GM23248 (cell line): ENCODE data around the gene EHD4. TPM values are rescaled to one million over a fixed set of nuclear protein-coding genes. Genes with fewer than 3 reads are reported as not detected.

ENCODE experiments used
- DNase-seq: peaks from one replicate; pipeline ENCODE4 v3.0.0-alpha.2; 2015
- H2AFZ ChIP-seq: fragments of 200-600 bp; sonication (generic); 2 replicates; pipeline ENCODE4 v1.6.1; 2016; ENCODE audit warnings: antibody characterized with exemption
- H3F3A ChIP-seq: fragments of 200-600 bp; sonication (generic); 2 replicates; pipeline ENCODE4 v1.6.1; 2016; ENCODE audit warnings: mild to moderate bottlenecking, antibody characterized with exemption, mixed run types; ENCODE audit not compliant: insufficient read depth
- H3K27ac ChIP-seq: fragments of 200-600 bp; sonication (generic); 2 replicates; pipeline ENCODE4 v1.5.1; 2016; ENCODE audit warnings: mild to moderate bottlenecking
- H3K27me3 ChIP-seq: fragments of 200-600 bp; sonication (generic); replicated peaks from 2 replicates; pipeline ENCODE4 v1.6.1; 2016; ENCODE audit warnings: mild to moderate bottlenecking; ENCODE audit not compliant: insufficient read depth
- H3K36me3 ChIP-seq: fragments of 200-600 bp; sonication (generic); 2 replicates; pipeline ENCODE4 v1.6.1; 2016; ENCODE audit warnings: low read depth, mild to moderate bottlenecking
- H3K4me1 ChIP-seq: fragments of 200-600 bp; sonication (generic); 2 replicates; pipeline ENCODE4 v1.6.1; 2016; ENCODE audit warnings: mild to moderate bottlenecking; ENCODE audit not compliant: insufficient read depth
- H3K4me2 ChIP-seq: fragments of 200-600 bp; sonication (generic); one replicate; pipeline ENCODE4 v1.6.1; 2016; ENCODE audit warnings: mild to moderate bottlenecking; ENCODE audit not compliant: unreplicated experiment
- H3K4me3 ChIP-seq: fragments of 200-600 bp; sonication (generic); 2 replicates; pipeline ENCODE4 v1.5.1; 2016; ENCODE audit warnings: mild to moderate bottlenecking
- H3K79me2 ChIP-seq: fragments of 200-600 bp; sonication (generic); 2 replicates; pipeline ENCODE4 v1.6.1; 2016; ENCODE audit warnings: mild to moderate bottlenecking; ENCODE audit not compliant: insufficient read depth
- H3K9ac ChIP-seq: fragments of 200-600 bp; sonication (generic); 2 replicates; pipeline ENCODE4 v1.6.1; 2016; ENCODE audit warnings: mild to moderate bottlenecking
- H3K9me2 ChIP-seq: fragments of 200-600 bp; sonication (generic); 2 replicates; pipeline ENCODE4 v1.6.1; 2016; ENCODE audit warnings: mixed run types, mild to moderate bottlenecking, moderate library complexity; ENCODE audit not compliant: insufficient read depth
- H3K9me3 ChIP-seq: fragments of 200-600 bp; sonication (generic); one replicate; pipeline ENCODE4 v1.6.1; 2017; ENCODE audit warnings: low read depth
- H4K20me1 ChIP-seq: fragments of 200-600 bp; sonication (generic); 2 replicates; pipeline ENCODE4 v1.6.0; 2016; ENCODE audit not compliant: insufficient read depth
- EZH2 ChIP-seq: fragments of 200-600 bp; sonication (generic); IDR thresholded peaks from 2 replicates; pipeline ENCODE4 v1.6.1; 2018; ENCODE audit warnings: antibody characterized with exemption, mild to moderate bottlenecking; ENCODE audit not compliant: insufficient read depth, poor library complexity, severe bottlenecking
- EZH2phosphoT487 ChIP-seq: fragments of 200-600 bp; sonication (generic); IDR thresholded peaks from 2 replicates; pipeline ENCODE4 v1.6.1; 2018; ENCODE audit warnings: antibody characterized with exemption, moderate library complexity, mild to moderate bottlenecking, low read depth; ENCODE audit not compliant: insufficient read depth
- WGBS, 2 experiments: methylation state at CpG; one replicate each; pipeline ENCODE4 v1.1.6; 2015 to 2017; ENCODE audit warnings: low lambda C conversion rate in 2 of 2, low coverage in 1 of 2; ENCODE audit errors: missing lambda C conversion rate in 2 of 2; 5-methylcytosine and 5-hydroxymethylcytosine counted together
- in situ Hi-C: fragments of 300-500 bp; cut with MboI; formaldehyde crosslinking; loops from 2 replicates; pipeline ENCODE4 v1.15.0; 2020
- polyA plus RNA-seq: library from polyadenylated mRNA; unstranded; fragments of >200 nt; fragmentation: Nextera tagmentation; extraction: Ambion mirVana; gene quantifications from 2 replicates; pipeline ENCODE4 v1.2.1, GENCODE V29; 2016
- total RNA-seq: library from RNA; depleted of rRNA; stranded (reverse); fragments of >200 nt; shearing (Covaris generic); gene quantifications from 2 replicates; pipeline ENCODE4 v1.2.3, GENCODE V29; 2014

The EHD4 gene
- total and polyA plus RNA-seq, 2 experiments from 2014 or later, result 17.7 to 18.7 TPM

DNA sequence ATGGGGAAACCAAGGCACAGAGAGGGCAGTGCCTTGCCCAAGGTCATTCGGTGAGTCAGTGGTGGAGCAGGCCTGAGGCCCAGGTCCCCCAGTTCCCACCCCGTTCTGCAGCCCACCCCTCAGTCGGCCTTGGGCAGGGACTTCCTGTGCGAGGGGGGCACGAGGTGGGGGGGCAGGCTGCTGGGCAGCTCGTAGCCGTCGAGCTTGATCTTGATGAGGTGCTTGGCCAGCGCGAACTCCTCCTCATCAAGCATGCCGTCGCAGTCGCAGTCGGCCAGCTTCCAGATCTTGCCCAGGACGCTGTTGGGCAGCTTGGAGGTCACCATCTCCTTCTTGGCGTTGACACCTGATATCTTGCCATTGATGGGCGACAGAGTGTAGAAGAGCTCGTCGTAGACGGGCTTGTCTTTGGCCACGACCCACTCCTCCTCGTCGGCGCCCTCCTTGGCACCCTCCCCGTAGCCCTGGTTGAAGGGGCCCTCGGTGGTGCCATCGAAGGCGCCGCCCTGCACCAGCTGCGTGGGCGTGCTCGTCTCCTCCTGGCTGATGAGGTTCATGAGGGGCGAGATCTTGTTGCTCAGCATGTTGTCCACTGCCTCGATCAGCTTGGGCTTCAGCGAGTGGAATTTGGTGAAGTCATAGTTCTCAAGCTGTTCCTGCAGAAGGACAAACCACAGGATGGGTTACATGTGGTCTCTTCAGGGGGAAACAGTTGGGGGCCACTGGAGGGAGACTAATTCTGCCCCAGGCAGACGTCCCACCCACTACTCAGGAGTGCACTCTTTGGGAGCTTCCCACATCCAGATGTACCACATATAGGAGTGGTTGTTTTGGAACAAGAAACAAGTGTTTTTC lies 71.6 kb downstream of the EHD4 start:
- Histone ChIP-seq H3K4me2 (no peak overlapping the region), H3K79me2 (no peaks in the 10 kb centered on the region), H3K27me3 (no peaks in the 10 kb centered on the region), H3K4me3 (no peak overlapping the region), H2AFZ (no peak overlapping the region), H3F3A (peaks cover 3% of the 10 kb centered on the region; the same call in 1 of the 2 replicates), H3K36me3 (no peaks in the 10 kb centered on the region), H3K27ac (no peak overlapping the region), H3K4me1 (no peaks in the 10 kb centered on the region), H3K9me2 (no peaks in the 10 kb centered on the region), H3K9ac (no peak overlapping the region), H4K20me1 (no peaks in the 10 kb centered on the region), H3K9me3 (no peaks in the 10 kb centered on the region)
- TF ChIP-seq EZH2phosphoT487 (no peak), EZH2 (no peak)
- 90 to 91% methylated on average over 36 of the region's 36 CpGs for WGBS, 2 experiments
- no peak for DNase-seq
- in situ Hi-C loops, result no loop called here

DNA sequence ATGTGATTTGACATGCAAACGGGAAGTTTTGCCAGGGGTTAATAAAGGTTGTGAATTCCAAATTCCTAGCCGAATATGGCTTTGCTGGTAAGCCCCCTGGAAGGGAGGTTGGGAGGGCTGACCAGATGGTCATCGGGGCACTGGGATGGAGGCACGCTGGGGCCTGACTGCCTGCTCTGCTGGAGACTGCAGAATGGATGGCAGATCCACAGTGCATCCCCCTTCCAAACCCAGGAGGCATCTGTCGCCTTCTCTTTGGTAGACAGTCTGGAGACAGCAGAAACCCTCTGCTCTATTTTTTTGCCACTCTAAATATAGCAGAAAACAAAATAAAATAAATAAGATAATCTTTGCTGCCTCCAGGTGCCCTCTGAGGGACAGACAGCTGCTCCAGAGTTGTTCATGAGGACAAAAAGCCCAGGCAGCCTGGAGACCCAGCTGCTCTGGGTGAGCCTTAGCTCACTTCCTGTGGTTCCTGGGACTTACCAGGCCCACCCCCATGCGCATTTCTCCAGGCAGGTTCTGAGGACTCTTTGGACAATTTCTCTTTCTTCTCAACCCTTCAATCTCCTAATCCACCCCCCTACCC lies 72.4 kb downstream of the EHD4 start:
- peaks cover 3% of the 10 kb centered on the region for H3F3A ChIP-seq
- in situ Hi-C loops, result no loop called here
- H3K27me3 ChIP-seq, result no peaks in the 10 kb centered on the region
- WGBS, 2 experiments, result 65 to 70% methylated on average over 6 of the region's 6 CpGs
- no peak overlapping the region for H3K4me3 ChIP-seq
- H3K27ac ChIP-seq, result no peak overlapping the region
- H3K4me1 ChIP-seq, result peaks cover 2% of the 10 kb centered on the region; the same call in 1 of the 2 replicates
- H3K9me2 ChIP-seq, result no peaks in the 10 kb centered on the region
- no peaks in the 10 kb centered on the region for H3K36me3 ChIP-seq
- DNase-seq, result no peak
- no peaks in the 10 kb centered on the region for H3K9me3 ChIP-seq
- no peak overlapping the region for H3K4me2 ChIP-seq
- no peaks in the 10 kb centered on the region for H3K79me2 ChIP-seq
- TF ChIP-seq EZH2phosphoT487, result no peak
- no peaks in the 10 kb centered on the region for H4K20me1 ChIP-seq
- no peak overlapping the region for H3K9ac ChIP-seq
- no peak overlapping the region for H2AFZ ChIP-seq

GRCh38 chr15:41897363-41897799 lies 75.0 kb downstream of the EHD4 start:
- Histone ChIP-seq H3K4me3 (no peak overlapping the region), H3F3A (peaks cover 3% of the 10 kb centered on the region), H3K27ac (no peak overlapping the region), H3K9ac (no peak overlapping the region), H3K79me2 (no peaks in the 10 kb centered on the region), H3K4me1 (peaks cover 13% of the 10 kb centered on the region), H2AFZ (no peak overlapping the region), H3K9me3 (no peaks in the 10 kb centered on the region), H3K9me2 (no peaks in the 10 kb centered on the region), H3K4me2 (no peak overlapping the region), H4K20me1 (no peaks in the 10 kb centered on the region), H3K27me3 (no peaks in the 10 kb centered on the region), H3K36me3 (no peaks in the 10 kb centered on the region)
- TF ChIP-seq EZH2phosphoT487 (no peak), EZH2 (no peak)
- WGBS, 2 experiments, result 75% methylated on average over 8 of the region's 8 CpGs
- no peak for DNase-seq
- in situ Hi-C loops, result no loop called here

- Histone ChIP-seq H3K9me3 (no peaks in the 10 kb centered on the region), H3K27me3 (no peaks in the 10 kb centered on the region), H3K27ac (no peak overlapping the region), H2AFZ (no peak overlapping the region), H3K9ac (no peak overlapping the region), H3K79me2 (no peaks in the 10 kb centered on the region), H3K4me3 (no peak overlapping the region), H3K4me1 (peaks cover 13% of the 10 kb centered on the region), H4K20me1 (no peaks in the 10 kb centered on the region), H3K36me3 (no peaks in the 10 kb centered on the region), H3K9me2 (no peaks in the 10 kb centered on the region), H3K4me2 (no peak overlapping the region), H3F3A (peaks cover 3% of the 10 kb centered on the region)
- TF ChIP-seq EZH2phosphoT487 (no peak), EZH2 (no peak)
- 92 to 97% methylated on average over 6 of the region's 6 CpGs for WGBS, 2 experiments
- in situ Hi-C loops, result no loop called here
- DNase-seq, result no peak
These were observed 75.8 kb downstream of the EHD4 start for GRCh38 chr15:41896566-41896965.
